HepG2 (cell line): ENCODE measurements around the gene RAB40C. TPM values are rescaled to one million over a fixed set of nuclear protein-coding genes. Genes with fewer than 3 reads are reported as not detected.

Source experiments
- ELF3 ChIP-seq: IDR thresholded peaks from 2 replicates; pipeline ENCODE4 v1.6.1; 2016; ENCODE audit warnings: missing genetic modification reagents, missing compliant biosample characterization
- HHEX ChIP-seq: IDR thresholded peaks from 2 replicates; pipeline ENCODE4 v1.6.1; 2016; ENCODE audit warnings: control low read depth
- HIVEP1 ChIP-seq: sonication (generic); formaldehyde crosslinking; IDR thresholded peaks from 2 replicates; pipeline ENCODE4 v1.4.0; 2020; ENCODE audit warnings: mild to moderate bottlenecking, missing genetic modification reagents
- KAT8 ChIP-seq: IDR thresholded peaks from 2 replicates; pipeline ENCODE4 v1.6.1; 2016; ENCODE audit warnings: missing genetic modification reagents, missing compliant biosample characterization
- KDM2A ChIP-seq: sonication (generic); formaldehyde crosslinking; IDR thresholded peaks from 2 replicates; pipeline ENCODE4 v1.4.0; 2020; ENCODE audit warnings: low read depth, missing genetic modification reagents, borderline replicate concordance
- NCOA5 ChIP-seq: sonication (generic); formaldehyde crosslinking; IDR thresholded peaks from 2 replicates; pipeline ENCODE4 v1.4.0; 2020; ENCODE audit warnings: missing genetic modification reagents
- PCBP1 ChIP-seq: fragments of 200-400 bp; formaldehyde crosslinking; IDR thresholded peaks from 2 replicates; pipeline ENCODE4 v1.6.1; 2017; ENCODE audit warnings: mild to moderate bottlenecking, low read depth, low read length, borderline replicate concordance
- SRSF4 ChIP-seq: fragments of 200-400 bp; formaldehyde crosslinking; IDR thresholded peaks from one replicate; pipeline ENCODE4 v1.6.1; 2018; ENCODE audit warnings: mild to moderate bottlenecking, low read depth, low read length, moderate library complexity; ENCODE audit not compliant: poor library complexity, severe bottlenecking
- ZNF331 ChIP-seq: sonication (generic); formaldehyde crosslinking; IDR thresholded peaks from 2 replicates; pipeline ENCODE4 v1.4.0; 2020; ENCODE audit warnings: missing genetic modification reagents
- ZNF333 ChIP-seq: sonication (generic); formaldehyde crosslinking; IDR thresholded peaks from 2 replicates; pipeline ENCODE4 v1.4.0; 2020; ENCODE audit warnings: mild to moderate bottlenecking, missing genetic modification reagents, borderline replicate concordance
- ZNF83 ChIP-seq: sonication (generic); formaldehyde crosslinking; IDR thresholded peaks from 2 replicates; pipeline ENCODE4 v1.4.0; 2020; ENCODE audit warnings: missing genetic modification reagents, mild to moderate bottlenecking, borderline replicate concordance
- polyA plus RNA-seq, 8 experiments: library from polyadenylated mRNA; depleted of rRNA in 3 of 8; stranded (reverse) in 7 of 8; unstranded in 1 of 8; fragments of >200 nt; fragmentation: Illumina TruSeq in 4 of 8; extraction: Trizol in 4 of 8; gene quantifications; 2 replicates each; pipeline versions ENCODE4 v1.2.1 to v1.2.3, GENCODE V29; 2011 to 2016; ENCODE audit warnings: low read depth in 4 of 8, missing spikeins in 1 of 8, mixed read lengths in 1 of 8; ENCODE audit not compliant: insufficient read depth in 1 of 8
- total RNA-seq, 5 experiments: library from RNA; depleted of rRNA; stranded (reverse); fragments of >200 nt; fragmentation: Illumina TruSeq; extraction: Trizol; gene quantifications; 2 replicates each; pipeline ENCODE4 v1.2.3, GENCODE V29; 2016; ENCODE audit warnings: low read depth in 1 of 5
- TF ChIP-seq, protein P1 (sequence below): sonication (generic); formaldehyde crosslinking; IDR thresholded peaks from 2 replicates; pipeline ENCODE4 v1.5.1; 2020; ENCODE audit warnings: mild to moderate bottlenecking, moderate library complexity, missing genetic modification reagents
- TF ChIP-seq, protein P2 (sequence below): sonication (generic); formaldehyde crosslinking; IDR thresholded peaks from 2 replicates; pipeline ENCODE4 v1.4.0; 2020; ENCODE audit warnings: missing genetic modification reagents
- TF ChIP-seq, protein P3 (sequence below): sonication (generic); formaldehyde crosslinking; IDR thresholded peaks from 2 replicates; pipeline ENCODE4 v1.4.0; 2020; ENCODE audit warnings: missing genetic modification reagents
- TF ChIP-seq, protein P4 (sequence below): sonication (generic); formaldehyde crosslinking; IDR thresholded peaks from 2 replicates; pipeline ENCODE4 v1.5.1; 2020; ENCODE audit warnings: mild to moderate bottlenecking, missing genetic modification reagents, moderate library complexity
- TF ChIP-seq, protein P5 (sequence below): sonication (generic); formaldehyde crosslinking; IDR thresholded peaks from 2 replicates; pipeline ENCODE4 v1.5.0; 2020; ENCODE audit warnings: missing genetic modification reagents

The RAB40C gene
- total and polyA plus RNA-seq, 2 of the 13 experiments (the other 11 are each of a cell fraction or from before 2014, with no cell fraction given) = 7.7 to 11.5 TPM

DNA sequence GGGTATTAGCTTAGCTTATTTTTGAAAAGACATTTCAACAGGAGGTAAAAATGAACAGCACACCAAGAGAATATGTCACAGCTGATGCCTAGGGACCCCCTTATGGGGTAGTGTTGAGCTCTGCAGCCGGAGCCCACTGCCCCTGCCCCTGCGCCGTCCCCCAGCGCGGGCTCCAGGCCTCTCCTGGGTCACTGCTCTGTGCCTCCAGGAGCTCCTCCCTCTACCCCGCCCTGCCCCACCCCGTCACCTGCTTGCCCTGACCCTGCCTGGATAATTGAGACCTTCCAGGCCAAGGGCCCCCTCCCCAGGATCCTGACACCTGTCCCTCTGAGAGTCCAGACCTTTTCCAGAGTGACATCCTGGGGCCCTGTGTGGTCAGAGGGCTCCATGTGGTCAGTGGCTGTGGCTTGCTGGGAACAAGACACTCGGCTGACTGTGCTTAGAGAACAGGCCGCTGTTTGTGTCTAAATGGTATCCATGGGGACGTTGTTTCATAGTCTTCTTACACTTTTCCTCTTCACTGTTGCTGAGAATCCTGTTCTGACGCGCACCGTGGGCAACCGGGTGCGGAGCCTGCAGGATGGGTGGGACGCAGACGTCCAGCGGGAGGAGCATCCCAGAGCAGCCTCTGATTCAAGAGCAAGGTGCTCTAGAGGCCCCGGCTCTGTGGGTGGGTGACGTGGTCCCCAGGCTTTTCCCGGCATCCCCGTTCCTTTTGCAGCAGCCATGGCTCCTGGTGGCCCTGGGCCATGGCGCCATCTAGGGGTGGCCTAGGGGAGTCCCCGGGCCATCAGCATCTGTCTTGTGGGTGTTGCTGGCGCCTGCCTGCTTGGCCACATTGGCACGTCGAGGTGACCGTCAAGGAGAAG is 20.9 kb downstream of the RAB40C start (continued):
- TF ChIP-seq HIVEP1 (CRISPR knock-in tag) (peak; percentile 53; the same call in 1 of the 2 replicates), NCOA5 (CRISPR knock-in tag) (no peak), SRSF4 (no peak), PCBP1 (no peak), HHEX (CRISPR knock-in tag) (no peak), KDM2A (peak; percentile 55; the same call in 1 of the 2 replicates), ZNF331 (CRISPR knock-in tag) (no peak), ELF3 (CRISPR knock-in tag) (no peak), ZNF333 (no peak), KAT8 (CRISPR knock-in tag) (peak; percentile 24; the same call in 1 of the 2 replicates), ZNF83 (CRISPR knock-in tag) (no peak)
- TF ChIP-seq, protein P1, sequence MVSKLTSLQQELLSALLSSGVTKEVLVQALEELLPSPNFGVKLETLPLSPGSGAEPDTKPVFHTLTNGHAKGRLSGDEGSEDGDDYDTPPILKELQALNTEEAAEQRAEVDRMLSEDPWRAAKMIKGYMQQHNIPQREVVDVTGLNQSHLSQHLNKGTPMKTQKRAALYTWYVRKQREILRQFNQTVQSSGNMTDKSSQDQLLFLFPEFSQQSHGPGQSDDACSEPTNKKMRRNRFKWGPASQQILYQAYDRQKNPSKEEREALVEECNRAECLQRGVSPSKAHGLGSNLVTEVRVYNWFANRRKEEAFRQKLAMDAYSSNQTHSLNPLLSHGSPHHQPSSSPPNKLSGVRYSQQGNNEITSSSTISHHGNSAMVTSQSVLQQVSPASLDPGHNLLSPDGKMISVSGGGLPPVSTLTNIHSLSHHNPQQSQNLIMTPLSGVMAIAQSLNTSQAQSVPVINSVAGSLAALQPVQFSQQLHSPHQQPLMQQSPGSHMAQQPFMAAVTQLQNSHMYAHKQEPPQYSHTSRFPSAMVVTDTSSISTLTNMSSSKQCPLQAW (CRISPR knock-in tag) = no peak
- TF ChIP-seq, protein P2, sequence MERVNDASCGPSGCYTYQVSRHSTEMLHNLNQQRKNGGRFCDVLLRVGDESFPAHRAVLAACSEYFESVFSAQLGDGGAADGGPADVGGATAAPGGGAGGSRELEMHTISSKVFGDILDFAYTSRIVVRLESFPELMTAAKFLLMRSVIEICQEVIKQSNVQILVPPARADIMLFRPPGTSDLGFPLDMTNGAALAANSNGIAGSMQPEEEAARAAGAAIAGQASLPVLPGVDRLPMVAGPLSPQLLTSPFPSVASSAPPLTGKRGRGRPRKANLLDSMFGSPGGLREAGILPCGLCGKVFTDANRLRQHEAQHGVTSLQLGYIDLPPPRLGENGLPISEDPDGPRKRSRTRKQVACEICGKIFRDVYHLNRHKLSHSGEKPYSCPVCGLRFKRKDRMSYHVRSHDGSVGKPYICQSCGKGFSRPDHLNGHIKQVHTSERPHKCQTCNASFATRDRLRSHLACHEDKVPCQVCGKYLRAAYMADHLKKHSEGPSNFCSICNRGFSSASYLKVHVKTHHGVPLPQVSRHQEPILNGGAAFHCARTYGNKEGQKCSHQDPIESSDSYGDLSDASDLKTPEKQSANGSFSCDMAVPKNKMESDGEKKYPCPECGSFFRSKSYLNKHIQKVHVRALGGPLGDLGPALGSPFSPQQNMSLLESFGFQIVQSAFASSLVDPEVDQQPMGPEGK = peak; percentile 15; the same call in 1 of the 2 replicates
- TF ChIP-seq, protein P3, sequence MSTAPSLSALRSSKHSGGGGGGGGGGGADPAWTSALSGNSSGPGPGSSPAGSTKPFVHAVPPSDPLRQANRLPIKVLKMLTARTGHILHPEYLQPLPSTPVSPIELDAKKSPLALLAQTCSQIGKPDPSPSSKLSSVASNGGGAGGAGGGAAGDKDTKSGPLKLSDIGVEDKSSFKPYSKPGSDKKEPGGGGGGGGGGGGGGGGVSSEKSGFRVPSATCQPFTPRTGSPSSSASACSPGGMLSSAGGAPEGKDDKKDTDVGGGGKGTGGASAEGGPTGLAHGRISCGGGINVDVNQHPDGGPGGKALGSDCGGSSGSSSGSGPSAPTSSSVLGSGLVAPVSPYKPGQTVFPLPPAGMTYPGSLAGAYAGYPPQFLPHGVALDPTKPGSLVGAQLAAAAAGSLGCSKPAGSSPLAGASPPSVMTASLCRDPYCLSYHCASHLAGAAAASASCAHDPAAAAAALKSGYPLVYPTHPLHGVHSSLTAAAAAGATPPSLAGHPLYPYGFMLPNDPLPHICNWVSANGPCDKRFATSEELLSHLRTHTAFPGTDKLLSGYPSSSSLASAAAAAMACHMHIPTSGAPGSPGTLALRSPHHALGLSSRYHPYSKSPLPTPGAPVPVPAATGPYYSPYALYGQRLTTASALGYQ (CRISPR knock-in tag) = no peak
- TF ChIP-seq, protein P4, sequence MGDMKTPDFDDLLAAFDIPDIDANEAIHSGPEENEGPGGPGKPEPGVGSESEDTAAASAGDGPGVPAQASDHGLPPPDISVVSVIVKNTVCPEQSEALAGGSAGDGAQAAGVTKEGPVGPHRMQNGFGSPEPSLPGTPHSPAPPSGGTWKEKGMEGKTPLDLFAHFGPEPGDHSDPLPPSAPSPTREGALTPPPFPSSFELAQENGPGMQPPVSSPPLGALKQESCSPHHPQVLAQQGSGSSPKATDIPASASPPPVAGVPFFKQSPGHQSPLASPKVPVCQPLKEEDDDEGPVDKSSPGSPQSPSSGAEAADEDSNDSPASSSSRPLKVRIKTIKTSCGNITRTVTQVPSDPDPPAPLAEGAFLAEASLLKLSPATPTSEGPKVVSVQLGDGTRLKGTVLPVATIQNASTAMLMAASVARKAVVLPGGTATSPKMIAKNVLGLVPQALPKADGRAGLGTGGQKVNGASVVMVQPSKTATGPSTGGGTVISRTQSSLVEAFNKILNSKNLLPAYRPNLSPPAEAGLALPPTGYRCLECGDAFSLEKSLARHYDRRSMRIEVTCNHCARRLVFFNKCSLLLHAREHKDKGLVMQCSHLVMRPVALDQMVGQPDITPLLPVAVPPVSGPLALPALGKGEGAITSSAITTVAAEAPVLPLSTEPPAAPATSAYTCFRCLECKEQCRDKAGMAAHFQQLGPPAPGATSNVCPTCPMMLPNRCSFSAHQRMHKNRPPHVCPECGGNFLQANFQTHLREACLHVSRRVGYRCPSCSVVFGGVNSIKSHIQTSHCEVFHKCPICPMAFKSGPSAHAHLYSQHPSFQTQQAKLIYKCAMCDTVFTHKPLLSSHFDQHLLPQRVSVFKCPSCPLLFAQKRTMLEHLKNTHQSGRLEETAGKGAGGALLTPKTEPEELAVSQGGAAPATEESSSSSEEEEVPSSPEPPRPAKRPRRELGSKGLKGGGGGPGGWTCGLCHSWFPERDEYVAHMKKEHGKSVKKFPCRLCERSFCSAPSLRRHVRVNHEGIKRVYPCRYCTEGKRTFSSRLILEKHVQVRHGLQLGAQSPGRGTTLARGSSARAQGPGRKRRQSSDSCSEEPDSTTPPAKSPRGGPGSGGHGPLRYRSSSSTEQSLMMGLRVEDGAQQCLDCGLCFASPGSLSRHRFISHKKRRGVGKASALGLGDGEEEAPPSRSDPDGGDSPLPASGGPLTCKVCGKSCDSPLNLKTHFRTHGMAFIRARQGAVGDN (CRISPR knock-in tag) = peak; percentile 88
- TF ChIP-seq, protein P5, sequence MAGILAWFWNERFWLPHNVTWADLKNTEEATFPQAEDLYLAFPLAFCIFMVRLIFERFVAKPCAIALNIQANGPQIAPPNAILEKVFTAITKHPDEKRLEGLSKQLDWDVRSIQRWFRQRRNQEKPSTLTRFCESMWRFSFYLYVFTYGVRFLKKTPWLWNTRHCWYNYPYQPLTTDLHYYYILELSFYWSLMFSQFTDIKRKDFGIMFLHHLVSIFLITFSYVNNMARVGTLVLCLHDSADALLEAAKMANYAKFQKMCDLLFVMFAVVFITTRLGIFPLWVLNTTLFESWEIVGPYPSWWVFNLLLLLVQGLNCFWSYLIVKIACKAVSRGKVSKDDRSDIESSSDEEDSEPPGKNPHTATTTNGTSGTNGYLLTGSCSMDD (CRISPR knock-in tag) = no peak
